ENCODE data around the gene SOBP. TPM values are rescaled to one million over a fixed set of nuclear protein-coding genes. Genes with fewer than 3 reads are reported as not detected.
A peak's percentile ranks its signal among the peaks of the same experiment; 100 is the strongest.

The SOBP gene
- total RNA-seq, 4 donors from 2014 or later: 5.6 to 21.4 (median 18.1) TPM

DNA sequence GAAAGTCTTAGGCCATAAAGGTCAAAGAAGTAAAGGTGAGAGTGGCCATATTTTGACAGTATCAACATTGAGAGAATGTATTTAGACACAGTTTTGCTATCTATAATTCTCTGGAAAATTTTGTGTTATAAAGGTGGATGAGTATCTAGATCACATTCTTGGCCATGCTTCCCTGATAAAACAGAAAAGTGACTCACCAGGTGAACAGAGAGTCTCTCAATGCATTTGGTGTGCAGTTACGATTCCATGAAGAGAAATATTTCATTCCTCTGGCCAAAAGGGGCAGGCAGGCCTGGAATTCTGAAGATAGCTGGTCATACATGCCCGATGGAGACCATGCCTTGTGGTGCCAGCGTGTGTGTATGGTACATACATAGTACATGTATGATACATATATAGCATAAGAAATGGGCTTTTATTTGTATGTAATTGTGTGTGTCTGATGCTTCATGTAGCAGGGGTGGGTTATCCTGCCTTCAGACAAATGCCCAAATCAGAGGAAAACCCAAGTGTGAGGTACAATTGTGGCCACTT lies 164.0 kb downstream of the SOBP start:
- H3K27me3 ChIP-seq: no peaks in the 10 kb centered on the region
- H3K4me1 ChIP-seq: peaks cover 0 to 2% of the 10 kb centered on the region in 2 donors
- intact Hi-C loops (cut with DNase I): no loop called here
- 85 to 92% methylated on average over 3 of the region's 3 CpGs for WGBS, 2 donors
- no peak overlapping the region for H3K27ac ChIP-seq
- H3K36me3 ChIP-seq: no peaks in the 10 kb centered on the region
- no peaks in the 10 kb centered on the region for H3K9me3 ChIP-seq
- H3K4me3 ChIP-seq (replicated peaks in 1 of 3): no peak overlapping the region
- TF ChIP-seq, protein P1, sequence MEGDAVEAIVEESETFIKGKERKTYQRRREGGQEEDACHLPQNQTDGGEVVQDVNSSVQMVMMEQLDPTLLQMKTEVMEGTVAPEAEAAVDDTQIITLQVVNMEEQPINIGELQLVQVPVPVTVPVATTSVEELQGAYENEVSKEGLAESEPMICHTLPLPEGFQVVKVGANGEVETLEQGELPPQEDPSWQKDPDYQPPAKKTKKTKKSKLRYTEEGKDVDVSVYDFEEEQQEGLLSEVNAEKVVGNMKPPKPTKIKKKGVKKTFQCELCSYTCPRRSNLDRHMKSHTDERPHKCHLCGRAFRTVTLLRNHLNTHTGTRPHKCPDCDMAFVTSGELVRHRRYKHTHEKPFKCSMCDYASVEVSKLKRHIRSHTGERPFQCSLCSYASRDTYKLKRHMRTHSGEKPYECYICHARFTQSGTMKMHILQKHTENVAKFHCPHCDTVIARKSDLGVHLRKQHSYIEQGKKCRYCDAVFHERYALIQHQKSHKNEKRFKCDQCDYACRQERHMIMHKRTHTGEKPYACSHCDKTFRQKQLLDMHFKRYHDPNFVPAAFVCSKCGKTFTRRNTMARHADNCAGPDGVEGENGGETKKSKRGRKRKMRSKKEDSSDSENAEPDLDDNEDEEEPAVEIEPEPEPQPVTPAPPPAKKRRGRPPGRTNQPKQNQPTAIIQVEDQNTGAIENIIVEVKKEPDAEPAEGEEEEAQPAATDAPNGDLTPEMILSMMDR (IDR thresholded peaks at IDR 0.05): no peak
- TF ChIP-seq POLR2A (IDR thresholded peaks at IDR 0.05): no peak
- no peak for DNase-seq

DNA sequence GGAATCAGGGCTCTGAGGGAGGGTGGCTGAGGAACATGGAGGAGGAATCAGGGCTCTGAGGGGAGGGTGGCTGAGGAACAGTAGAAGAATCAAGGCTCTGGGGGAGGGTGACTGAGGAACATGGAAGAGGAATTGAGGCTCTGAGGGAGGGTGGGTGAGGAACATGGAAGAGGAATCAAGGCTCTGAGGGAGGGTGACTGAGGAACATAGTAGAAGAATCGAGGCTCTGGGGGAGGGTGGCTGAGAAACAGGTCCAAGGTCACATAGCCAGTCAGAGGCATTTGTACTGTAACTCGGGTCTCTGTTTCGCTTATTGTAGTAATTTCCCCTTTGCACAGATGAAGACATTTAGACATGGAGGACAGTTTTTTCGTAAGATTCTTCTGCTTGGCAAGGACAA lies 164.8 kb downstream of the SOBP start:
- Histone ChIP-seq H3K27me3 (no peaks in the 10 kb centered on the region), H3K36me3 (no peaks in the 10 kb centered on the region), H3K4me1 (peaks cover 0 to 2% of the 10 kb centered on the region in 2 donors), H3K4me3 (replicated peaks in 1 of 3) (no peak overlapping the region), H3K27ac (no peak overlapping the region), H3K9me3 (no peaks in the 10 kb centered on the region)
- DNase-seq: no peak
- WGBS, 2 donors: 81 to 87% methylated on average over 4 of the region's 4 CpGs
- TF ChIP-seq, protein P1 (IDR thresholded peaks at IDR 0.05): no peak
- no peak for TF ChIP-seq POLR2A (IDR thresholded peaks at IDR 0.05)
- intact Hi-C loops (cut with DNase I): no loop called here

DNA sequence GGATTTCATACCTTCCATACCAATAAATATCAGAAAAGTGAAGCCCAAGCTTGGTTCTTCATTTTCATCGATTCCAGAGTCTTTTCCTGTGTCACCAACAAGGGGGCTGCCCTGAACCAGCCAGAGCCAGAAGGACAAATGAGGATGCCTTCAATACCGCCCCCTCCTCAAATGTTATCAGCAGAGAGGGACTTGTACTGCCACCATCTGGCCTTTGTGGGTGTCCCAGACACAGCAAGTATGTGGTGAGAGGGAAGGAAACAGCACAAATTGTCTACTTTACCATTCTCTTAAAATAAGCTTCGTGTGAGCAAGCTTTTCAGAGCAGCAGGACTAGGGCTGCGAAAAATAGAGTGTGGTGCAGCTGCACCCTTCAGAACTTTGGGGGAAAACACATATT lies 165.3 kb downstream of the SOBP start:
- 45 to 53% methylated on average over 4 of the region's 4 CpGs for WGBS, 2 donors
- DNase-seq: peak in 1 of 2 donors; percentile 14
- Histone ChIP-seq H3K9me3 (no peaks in the 10 kb centered on the region), H3K4me3 (replicated peaks in 1 of 3) (no peak overlapping the region), H3K27ac (no peak overlapping the region), H3K4me1 (peaks cover 0 to 2% of the 10 kb centered on the region in 2 donors), H3K36me3 (no peaks in the 10 kb centered on the region), H3K27me3 (no peaks in the 10 kb centered on the region)
- intact Hi-C loops (cut with DNase I): no loop called here
- TF ChIP-seq POLR2A (IDR thresholded peaks at IDR 0.05): no peak
- TF ChIP-seq, protein P1 (IDR thresholded peaks at IDR 0.05): peak in 3 of 6 experiments; percentile 32 to 49 (median 39)

DNA sequence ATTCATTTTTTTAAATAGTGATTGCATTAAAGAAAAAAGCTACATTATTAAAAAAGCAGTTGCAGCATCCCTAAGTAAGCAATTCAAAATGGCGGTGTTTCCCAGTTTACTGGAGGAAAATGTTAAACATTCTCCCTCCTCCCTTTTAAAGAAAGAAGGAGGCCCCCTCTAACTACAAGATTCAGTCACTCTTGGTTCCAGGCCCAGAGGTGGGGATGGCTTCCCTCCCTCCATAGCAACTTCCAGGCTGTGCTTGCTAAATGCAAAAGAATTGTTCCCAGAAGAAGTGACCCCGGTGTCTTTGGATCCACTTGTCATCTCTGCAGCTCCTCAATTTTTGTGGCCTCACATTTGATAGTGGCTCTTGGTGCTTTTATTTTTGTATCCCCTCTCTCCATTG lies 165.9 kb downstream of the SOBP start:
- intact Hi-C loops (cut with DNase I): no loop called here
- no peaks in the 10 kb centered on the region for H3K9me3 ChIP-seq
- H3K4me3 ChIP-seq (replicated peaks in 1 of 3): no peak overlapping the region
- H3K27ac ChIP-seq: no peak overlapping the region
- H3K27me3 ChIP-seq: no peaks in the 10 kb centered on the region
- no peaks in the 10 kb centered on the region for H3K36me3 ChIP-seq
- TF ChIP-seq, protein P1 (IDR thresholded peaks at IDR 0.05): no peak
- no peak for TF ChIP-seq POLR2A (IDR thresholded peaks at IDR 0.05)
- no peak for DNase-seq
- 74 to 84% methylated on average over 2 of the region's 2 CpGs for WGBS, 2 donors
- peaks cover 0 to 2% of the 10 kb centered on the region in 2 donors for H3K4me1 ChIP-seq

DNA sequence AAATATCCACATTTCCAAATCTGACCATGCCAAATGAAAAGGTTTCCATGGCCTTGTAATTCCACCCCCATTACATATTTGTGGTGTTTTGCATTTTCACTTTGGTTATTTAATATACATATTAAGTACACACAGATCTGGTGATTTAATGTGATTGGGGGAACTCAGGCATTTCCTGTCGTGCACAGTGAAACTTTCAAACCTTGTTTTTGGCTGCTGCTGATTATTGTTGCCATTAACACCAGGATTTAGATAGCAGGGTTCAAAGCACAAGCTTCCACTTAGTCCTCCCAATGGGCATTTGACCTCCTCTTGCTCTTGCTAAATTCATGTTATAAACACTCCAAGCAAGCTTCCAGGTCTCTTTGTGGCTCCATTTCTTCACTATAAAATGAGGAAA lies 166.5 kb downstream of the SOBP start:
- intact Hi-C loops (cut with DNase I): no loop called here
- no peak overlapping the region for H3K27ac ChIP-seq

More for the DNA sequence above, 166.5 kb downstream of the SOBP start:
- H3K4me3 ChIP-seq (replicated peaks in 1 of 3): no peak overlapping the region
- WGBS, 2 donors: 68% methylated on average over 1 of the region's 1 CpG
- no peaks in the 10 kb centered on the region for H3K36me3 ChIP-seq
- no peaks in the 10 kb centered on the region for H3K27me3 ChIP-seq
- no peak for DNase-seq
- peaks cover 0 to 2% of the 10 kb centered on the region in 2 donors for H3K4me1 ChIP-seq
- no peaks in the 10 kb centered on the region for H3K9me3 ChIP-seq
- no peak for TF ChIP-seq POLR2A (IDR thresholded peaks at IDR 0.05)
- TF ChIP-seq, protein P1 (IDR thresholded peaks at IDR 0.05): no peak

Data from thyroid gland (tissue), 4 donors.